OCI-LY7 (cell line): ENCODE measurements around the gene SGSM1.

Experiments
- EZH2phosphoT487 ChIP-seq: fragments of 200-600 bp; sonication (generic); IDR thresholded peaks from 2 replicates; pipeline ENCODE4 v1.6.1; 2018; ENCODE audit warnings: low read depth, borderline replicate concordance, mild to moderate bottlenecking, mixed run types, antibody characterized with exemption, low read length, moderate library complexity, mixed read lengths
- TF ChIP-seq, protein P1 (sequence below): fragments of 200-600 bp; sonication (generic); conservative IDR thresholded peaks from 2 replicates; pipeline ENCODE4 v1.5.1; 2014; ENCODE audit warnings: mild to moderate bottlenecking, antibody characterized with exemption, low read length, moderate library complexity, mixed read lengths

DNA sequence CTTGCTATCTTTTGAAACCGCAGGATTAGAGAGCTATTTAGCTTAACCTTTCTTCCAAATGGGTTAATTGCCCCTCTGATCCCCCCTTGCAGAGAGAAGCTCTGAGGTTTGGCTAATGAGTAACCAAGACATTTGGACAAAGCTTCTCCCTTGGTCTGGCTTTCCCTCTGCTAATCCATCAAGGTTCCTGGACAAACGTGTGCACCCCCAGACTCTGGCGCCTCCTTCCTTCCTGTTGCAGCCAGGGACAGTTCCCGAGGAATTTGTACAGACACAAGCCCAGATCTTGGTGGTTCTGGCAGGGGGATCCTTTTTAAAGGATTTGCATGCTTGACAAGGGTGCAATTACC lies 148.1 kb downstream of the SGSM1 start:
- TF ChIP-seq, protein P1, sequence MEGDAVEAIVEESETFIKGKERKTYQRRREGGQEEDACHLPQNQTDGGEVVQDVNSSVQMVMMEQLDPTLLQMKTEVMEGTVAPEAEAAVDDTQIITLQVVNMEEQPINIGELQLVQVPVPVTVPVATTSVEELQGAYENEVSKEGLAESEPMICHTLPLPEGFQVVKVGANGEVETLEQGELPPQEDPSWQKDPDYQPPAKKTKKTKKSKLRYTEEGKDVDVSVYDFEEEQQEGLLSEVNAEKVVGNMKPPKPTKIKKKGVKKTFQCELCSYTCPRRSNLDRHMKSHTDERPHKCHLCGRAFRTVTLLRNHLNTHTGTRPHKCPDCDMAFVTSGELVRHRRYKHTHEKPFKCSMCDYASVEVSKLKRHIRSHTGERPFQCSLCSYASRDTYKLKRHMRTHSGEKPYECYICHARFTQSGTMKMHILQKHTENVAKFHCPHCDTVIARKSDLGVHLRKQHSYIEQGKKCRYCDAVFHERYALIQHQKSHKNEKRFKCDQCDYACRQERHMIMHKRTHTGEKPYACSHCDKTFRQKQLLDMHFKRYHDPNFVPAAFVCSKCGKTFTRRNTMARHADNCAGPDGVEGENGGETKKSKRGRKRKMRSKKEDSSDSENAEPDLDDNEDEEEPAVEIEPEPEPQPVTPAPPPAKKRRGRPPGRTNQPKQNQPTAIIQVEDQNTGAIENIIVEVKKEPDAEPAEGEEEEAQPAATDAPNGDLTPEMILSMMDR: no peak
- TF ChIP-seq EZH2phosphoT487: no peak
